ENCODE results near the gene TLE3.

DNA sequence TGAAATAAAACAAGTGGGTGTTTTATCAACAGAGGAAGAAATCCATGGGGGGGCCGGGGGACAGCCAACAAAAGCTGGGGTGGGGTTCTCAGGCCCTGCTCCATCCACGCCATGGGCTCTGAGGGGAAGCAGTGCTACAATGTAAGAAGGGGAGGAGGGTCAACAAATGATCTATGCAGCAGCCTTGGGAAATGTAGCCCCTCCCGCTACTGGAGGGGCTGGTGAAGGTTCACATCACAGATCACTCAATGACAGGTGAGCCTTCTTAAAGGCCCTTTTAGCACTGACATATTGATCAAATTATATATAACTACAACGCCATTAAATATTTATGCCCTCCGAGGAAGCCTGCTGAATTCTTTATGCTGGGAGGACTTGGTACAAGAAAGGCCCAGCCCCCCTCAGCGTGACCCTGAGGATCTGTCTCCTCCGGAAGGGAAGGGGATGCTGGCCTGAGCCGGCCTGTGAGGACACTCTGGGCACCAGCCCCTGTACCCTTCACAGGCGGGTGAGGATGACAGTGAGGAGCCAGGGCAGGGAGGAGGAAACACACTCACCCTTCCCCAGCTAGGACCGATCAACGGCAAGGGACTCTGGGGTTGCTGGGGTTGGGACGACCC is 15.3 kb downstream of the TLE3 start:
- TF ChIP-seq, protein P1, sequence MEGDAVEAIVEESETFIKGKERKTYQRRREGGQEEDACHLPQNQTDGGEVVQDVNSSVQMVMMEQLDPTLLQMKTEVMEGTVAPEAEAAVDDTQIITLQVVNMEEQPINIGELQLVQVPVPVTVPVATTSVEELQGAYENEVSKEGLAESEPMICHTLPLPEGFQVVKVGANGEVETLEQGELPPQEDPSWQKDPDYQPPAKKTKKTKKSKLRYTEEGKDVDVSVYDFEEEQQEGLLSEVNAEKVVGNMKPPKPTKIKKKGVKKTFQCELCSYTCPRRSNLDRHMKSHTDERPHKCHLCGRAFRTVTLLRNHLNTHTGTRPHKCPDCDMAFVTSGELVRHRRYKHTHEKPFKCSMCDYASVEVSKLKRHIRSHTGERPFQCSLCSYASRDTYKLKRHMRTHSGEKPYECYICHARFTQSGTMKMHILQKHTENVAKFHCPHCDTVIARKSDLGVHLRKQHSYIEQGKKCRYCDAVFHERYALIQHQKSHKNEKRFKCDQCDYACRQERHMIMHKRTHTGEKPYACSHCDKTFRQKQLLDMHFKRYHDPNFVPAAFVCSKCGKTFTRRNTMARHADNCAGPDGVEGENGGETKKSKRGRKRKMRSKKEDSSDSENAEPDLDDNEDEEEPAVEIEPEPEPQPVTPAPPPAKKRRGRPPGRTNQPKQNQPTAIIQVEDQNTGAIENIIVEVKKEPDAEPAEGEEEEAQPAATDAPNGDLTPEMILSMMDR (IDR thresholded peaks at IDR 0.05), result no peak
- TF ChIP-seq POLR2A (IDR thresholded peaks at IDR 0.05), result no peak

Data from body of pancreas (tissue), 4 donors.